Ureter (tissue), 1 donor: ENCODE data around the gene VWA2. TPM values are rescaled to one million over a fixed set of nuclear protein-coding genes. Genes with fewer than 3 reads are reported as not detected.

Experiments used
- total RNA-seq: library from RNA; stranded (reverse); gene quantifications from one replicate; pipeline ENCODE4 v1.2.4, GENCODE V29; 2023
- donor health status: DM: yes; HTN: yes; CAD: no.

The VWA2 gene
- total RNA-seq, 1 donor from 2014 or later: 5.1 TPM

Other genes starting within 250 kb of the VWA2 start
- 1.4 TPM for gene ADRB1, start 195.4 kb upstream of the VWA2 start, total RNA-seq
- 30.7 TPM for gene CCDC186, start 65.1 kb upstream of the VWA2 start, total RNA-seq
- gene TDRD1, start 59.9 kb upstream of the VWA2 start, total RNA-seq: 0.23 TPM
- gene AFAP1L2, start 165.2 kb downstream of the VWA2 start, total RNA-seq: 17.9 TPM